K562 (cell line): ENCODE data around the gene CALY.

Experiments used
- CHD2 ChIP-seq: IDR thresholded peaks from 2 replicates; pipeline ENCODE4 v1.6.1; 2011; ENCODE audit warnings: low read depth, low read length
- RAD21 ChIP-seq, 2 experiments: fragments of 250-450 bp in 1 of 2; fragments of 450-650 bp in 1 of 2; sonication (Bioruptor Pico) in 1 of 2; formaldehyde crosslinking in 1 of 2; IDR thresholded peaks in 1 of 2; conservative IDR thresholded peaks in 1 of 2; 2 replicates each; pipeline versions ENCODE4 v1.4.0 to v1.8.0; 2020 to 2022; ENCODE audit warnings: mild to moderate bottlenecking in 2 of 2, moderate library complexity in 1 of 2
- SP2 ChIP-seq: IDR thresholded peaks from 2 replicates; pipeline ENCODE4 v1.6.1; 2011; ENCODE audit warnings: mild to moderate bottlenecking, low read depth, low read length, moderate library complexity; ENCODE audit not compliant: poor library complexity, severe bottlenecking; ENCODE audit errors: extremely low read depth
- SREBF1 ChIP-seq: fragments of 150-350 bp; IDR thresholded peaks from 2 replicates; pipeline ENCODE4 v1.6.1; 2014; ENCODE audit warnings: antibody characterized with exemption, low read depth, low read length, borderline replicate concordance
- TGIF2 ChIP-seq: sonication (generic); formaldehyde crosslinking; IDR thresholded peaks from 2 replicates; pipeline ENCODE4 v1.8.1; 2022; ENCODE audit warnings: mild to moderate bottlenecking, missing genetic modification reagents, moderate library complexity
- ZNF146 ChIP-seq: IDR thresholded peaks from one replicate; pipeline ENCODE4 v1.6.1; 2018; ENCODE audit warnings: missing compliant biosample characterization; ENCODE audit not compliant: unreplicated experiment
- ZNF277 ChIP-seq: fragments of 250-450 bp; sonication (Bioruptor Pico); IDR thresholded peaks from 2 replicates; pipeline ENCODE4 v1.8.0; 2022; ENCODE audit warnings: inconsistent platforms, mild to moderate bottlenecking, moderate library complexity, borderline replicate concordance
- TF ChIP-seq, protein P1 (sequence below), 2 experiments: fragments of 450-650 bp; formaldehyde crosslinking in 1 of 2; IDR thresholded peaks; 2 replicates each; pipeline versions ENCODE4 v1.4.0 to v1.6.1; 2014 to 2020; ENCODE audit warnings: mild to moderate bottlenecking in 2 of 2, borderline replicate concordance in 1 of 2, low read depth in 1 of 2
- TF ChIP-seq, protein P2 (sequence below): sonication (generic); formaldehyde crosslinking; IDR thresholded peaks from 2 replicates; pipeline ENCODE4 v1.8.0; 2023; ENCODE audit warnings: mild to moderate bottlenecking, missing genetic modification reagents

DNA sequence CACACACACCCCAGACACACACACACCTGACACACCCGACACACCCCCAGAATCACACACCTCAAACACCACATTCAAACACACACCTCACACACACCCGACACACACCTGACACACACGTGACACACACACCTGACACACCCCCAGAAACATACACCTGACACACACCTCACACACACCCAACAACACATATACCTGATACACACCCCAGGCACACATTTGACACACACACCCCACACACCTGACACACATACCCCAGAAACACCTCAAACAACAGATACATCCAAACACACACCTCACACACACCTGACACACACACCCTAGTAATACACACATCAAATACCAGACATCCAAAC, 652 bp upstream of the CALY start:
- no peak for TF ChIP-seq TGIF2 (CRISPR knock-in tag)
- TF ChIP-seq CHD2: no peak
- TF ChIP-seq, protein P1, sequence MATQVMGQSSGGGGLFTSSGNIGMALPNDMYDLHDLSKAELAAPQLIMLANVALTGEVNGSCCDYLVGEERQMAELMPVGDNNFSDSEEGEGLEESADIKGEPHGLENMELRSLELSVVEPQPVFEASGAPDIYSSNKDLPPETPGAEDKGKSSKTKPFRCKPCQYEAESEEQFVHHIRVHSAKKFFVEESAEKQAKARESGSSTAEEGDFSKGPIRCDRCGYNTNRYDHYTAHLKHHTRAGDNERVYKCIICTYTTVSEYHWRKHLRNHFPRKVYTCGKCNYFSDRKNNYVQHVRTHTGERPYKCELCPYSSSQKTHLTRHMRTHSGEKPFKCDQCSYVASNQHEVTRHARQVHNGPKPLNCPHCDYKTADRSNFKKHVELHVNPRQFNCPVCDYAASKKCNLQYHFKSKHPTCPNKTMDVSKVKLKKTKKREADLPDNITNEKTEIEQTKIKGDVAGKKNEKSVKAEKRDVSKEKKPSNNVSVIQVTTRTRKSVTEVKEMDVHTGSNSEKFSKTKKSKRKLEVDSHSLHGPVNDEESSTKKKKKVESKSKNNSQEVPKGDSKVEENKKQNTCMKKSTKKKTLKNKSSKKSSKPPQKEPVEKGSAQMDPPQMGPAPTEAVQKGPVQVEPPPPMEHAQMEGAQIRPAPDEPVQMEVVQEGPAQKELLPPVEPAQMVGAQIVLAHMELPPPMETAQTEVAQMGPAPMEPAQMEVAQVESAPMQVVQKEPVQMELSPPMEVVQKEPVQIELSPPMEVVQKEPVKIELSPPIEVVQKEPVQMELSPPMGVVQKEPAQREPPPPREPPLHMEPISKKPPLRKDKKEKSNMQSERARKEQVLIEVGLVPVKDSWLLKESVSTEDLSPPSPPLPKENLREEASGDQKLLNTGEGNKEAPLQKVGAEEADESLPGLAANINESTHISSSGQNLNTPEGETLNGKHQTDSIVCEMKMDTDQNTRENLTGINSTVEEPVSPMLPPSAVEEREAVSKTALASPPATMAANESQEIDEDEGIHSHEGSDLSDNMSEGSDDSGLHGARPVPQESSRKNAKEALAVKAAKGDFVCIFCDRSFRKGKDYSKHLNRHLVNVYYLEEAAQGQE (IDR thresholded peaks at IDR 0.05; ENCODE audit: borderline replicate concordance): no peak
- TF ChIP-seq, protein P1 (CRISPR knock-in tag; IDR thresholded peaks at IDR 0.05; ENCODE audit: low read depth): no peak
- TF ChIP-seq ZNF277 (CRISPR knock-in tag): no peak
- no peak for TF ChIP-seq ZNF146 (CRISPR knock-in tag)
- TF ChIP-seq, protein P2, sequence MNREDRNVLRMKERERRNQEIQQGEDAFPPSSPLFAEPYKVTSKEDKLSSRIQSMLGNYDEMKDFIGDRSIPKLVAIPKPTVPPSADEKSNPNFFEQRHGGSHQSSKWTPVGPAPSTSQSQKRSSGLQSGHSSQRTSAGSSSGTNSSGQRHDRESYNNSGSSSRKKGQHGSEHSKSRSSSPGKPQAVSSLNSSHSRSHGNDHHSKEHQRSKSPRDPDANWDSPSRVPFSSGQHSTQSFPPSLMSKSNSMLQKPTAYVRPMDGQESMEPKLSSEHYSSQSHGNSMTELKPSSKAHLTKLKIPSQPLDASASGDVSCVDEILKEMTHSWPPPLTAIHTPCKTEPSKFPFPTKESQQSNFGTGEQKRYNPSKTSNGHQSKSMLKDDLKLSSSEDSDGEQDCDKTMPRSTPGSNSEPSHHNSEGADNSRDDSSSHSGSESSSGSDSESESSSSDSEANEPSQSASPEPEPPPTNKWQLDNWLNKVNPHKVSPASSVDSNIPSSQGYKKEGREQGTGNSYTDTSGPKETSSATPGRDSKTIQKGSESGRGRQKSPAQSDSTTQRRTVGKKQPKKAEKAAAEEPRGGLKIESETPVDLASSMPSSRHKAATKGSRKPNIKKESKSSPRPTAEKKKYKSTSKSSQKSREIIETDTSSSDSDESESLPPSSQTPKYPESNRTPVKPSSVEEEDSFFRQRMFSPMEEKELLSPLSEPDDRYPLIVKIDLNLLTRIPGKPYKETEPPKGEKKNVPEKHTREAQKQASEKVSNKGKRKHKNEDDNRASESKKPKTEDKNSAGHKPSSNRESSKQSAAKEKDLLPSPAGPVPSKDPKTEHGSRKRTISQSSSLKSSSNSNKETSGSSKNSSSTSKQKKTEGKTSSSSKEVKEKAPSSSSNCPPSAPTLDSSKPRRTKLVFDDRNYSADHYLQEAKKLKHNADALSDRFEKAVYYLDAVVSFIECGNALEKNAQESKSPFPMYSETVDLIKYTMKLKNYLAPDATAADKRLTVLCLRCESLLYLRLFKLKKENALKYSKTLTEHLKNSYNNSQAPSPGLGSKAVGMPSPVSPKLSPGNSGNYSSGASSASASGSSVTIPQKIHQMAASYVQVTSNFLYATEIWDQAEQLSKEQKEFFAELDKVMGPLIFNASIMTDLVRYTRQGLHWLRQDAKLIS (CRISPR knock-in tag): no peak
- no peak for TF ChIP-seq SREBF1
- TF ChIP-seq RAD21 (CRISPR knock-in tag; conservative IDR thresholded peaks at IDR 0.05 in 1 of 2, IDR thresholded peaks at IDR 0.05 in 1 of 2): no peak
- TF ChIP-seq SP2: no peak
